Cortex of kidney (tissue), 1 donor: ENCODE data around the gene TRPV5.
"Not testable (repeated sequence)": the region's sequence is repeated elsewhere in the genome, so short reads cannot be mapped to it uniquely, and the experiment has no call there.

Experiments
- DNase-seq: peaks from one replicate; lab custom pipeline; 2025; lab: John Stamatoyannopoulos, UW

The TRPV5 gene

DNA sequence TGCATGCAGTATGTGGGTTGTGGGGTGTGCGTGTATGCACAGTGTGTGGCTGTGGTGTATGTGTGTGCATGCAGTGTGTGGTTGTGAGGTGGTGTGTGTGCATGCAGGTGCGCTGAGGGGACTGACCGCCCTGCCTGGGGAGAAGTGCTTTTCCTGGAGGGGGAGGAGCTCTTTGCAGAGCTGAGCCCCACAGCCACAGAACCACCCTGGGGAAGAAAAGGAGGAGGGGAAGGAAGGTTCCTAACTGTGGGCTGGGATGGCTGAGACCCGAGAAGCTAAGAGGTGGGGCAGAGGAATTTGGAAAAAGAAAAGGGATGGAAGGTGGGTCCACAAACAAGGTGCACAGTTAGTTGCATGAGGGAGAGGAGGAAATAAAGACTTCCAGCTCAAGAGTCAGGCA is at the start of gene TRPV5:
Gene TRPV5 (minus strand): TSS at position 123 of the 400 bp plus-strand sequence. CDS start 287 bp downstream, outside the sequence.
- DNase-seq, result no peak

DNA sequence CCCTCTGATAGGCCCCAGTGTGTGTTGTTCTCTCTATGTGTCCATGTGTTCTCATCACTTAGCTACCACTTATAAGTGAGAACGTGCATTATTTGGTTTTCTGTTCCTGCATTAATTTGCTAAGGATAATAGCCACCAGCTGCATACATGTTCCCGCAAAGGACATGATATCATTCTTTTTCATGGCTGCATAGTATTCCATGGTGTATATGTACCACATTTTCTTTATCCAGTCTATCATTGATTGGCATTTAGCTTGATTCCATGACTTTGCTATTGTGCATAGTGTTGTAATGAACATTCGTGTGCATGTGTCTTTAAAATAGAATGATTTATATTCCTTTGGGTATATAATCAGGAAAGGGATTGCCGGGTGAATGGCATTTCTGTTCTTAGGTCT is 44.9 kb upstream of the TRPV5 start:
- not testable (repeated sequence) for DNase-seq

DNA sequence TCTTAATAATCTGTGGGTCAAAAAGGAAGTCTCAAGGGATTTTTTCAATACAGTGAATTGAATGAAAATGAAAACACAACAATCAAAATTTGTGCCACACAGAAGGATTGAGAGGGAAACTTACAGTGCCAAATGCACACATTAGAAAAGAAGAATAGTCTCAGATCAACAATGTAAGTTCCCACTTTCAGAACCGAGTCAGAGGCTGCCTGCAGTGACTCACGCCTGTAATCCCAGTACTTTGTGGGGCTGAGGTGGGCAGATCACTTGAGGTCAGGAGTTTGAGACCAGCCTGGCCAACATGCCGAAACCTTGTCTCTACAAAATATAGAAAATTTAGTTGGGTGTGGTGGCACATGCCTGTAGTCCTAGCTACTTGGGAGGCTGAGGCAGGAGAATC is 41.1 kb upstream of the TRPV5 start:
- DNase-seq, result no peak

DNA sequence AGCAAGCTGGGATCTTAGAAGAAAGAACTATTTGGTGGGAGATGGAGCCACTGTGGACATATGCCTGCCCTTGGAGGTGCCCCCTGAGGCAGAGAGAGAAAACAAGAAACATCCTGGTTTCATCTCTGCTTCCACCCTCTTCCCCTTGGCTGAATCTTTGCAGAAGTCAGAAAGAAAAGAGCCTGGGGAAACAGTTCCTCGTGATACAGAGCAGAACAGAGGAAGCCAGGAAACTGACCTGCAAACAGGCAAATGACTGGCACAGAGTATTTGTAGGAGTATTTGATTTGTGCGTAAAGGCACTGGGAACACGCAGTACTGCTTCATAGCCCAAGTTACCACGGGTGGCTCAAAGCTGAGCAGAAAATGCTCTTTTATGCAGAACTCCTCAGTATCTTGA is 35.6 kb upstream of the TRPV5 start:
- no peak for DNase-seq

DNA sequence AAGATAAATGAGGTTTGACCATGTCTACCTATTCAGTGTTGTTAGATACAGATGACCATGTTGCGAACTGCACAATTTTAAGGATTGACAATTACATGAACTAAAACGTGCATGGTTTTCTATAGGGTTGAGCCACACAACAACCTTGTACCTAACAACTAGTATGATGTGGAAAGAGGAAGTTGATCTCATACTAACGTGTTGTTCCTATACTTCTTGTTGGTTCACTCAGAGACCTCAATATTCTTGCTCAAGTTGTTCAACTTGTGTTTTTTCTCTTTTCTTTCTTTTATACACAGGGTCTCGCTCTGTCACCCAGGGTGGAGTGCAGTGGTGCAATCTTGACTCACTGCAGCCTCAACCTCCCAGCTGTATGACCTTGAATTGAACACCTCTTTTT is 34.7 kb upstream of the TRPV5 start:
- DNase-seq, result no peak

DNA sequence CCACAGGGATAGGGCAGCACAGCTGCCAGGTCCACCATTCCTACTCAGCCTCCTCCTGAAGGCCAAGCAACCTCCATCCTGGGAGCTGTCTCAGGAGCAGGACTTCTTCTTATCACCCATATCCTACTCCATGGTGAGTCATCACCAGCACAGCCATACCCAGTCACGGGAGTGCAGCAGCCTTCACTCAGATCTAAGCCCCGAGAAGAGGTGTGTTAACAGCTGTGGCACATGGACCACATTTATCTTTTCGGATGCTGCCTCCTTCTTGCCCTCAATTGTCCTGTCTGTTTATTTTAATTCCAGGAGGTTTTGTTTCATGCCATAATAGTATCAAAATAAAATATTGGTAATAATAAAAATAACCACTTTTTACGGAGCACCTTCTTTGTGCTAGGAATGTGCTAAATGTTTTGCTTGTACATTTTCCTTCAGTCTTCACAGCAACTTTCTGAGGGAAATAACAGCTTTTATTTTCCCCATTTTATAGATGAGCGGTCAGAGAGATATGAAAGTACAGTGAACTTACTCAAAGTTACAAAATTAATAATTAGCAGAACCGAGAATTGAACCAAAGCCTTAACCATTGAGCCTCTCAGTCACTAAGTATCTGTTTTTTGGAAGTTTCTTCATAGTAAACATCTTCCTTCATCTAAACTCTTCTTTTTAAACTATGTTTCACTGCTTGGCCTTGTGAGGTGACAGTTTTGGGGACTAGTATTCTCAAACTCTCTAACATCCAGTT is 31.1 kb upstream of the TRPV5 start:
- no peak for DNase-seq

DNA sequence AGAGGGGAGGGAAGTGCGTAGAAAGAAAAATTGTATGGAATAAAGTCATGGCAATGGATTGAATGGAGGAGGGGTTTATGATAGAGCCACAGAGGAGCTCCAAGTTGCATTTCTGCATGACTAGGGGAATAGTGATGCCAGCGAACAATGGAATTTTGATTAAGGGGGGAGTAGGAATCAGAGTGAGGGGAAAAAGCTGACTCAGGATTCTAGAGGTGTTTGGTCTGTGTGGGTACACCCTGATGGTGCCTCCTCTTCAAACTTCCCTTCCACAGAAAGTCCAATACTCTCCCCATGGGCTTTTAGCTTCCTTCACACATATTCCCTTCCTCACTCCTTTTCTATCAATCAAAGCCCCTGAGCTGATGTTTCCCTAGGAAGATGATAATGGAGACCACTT is 30.4 kb upstream of the TRPV5 start:
- DNase-seq, result no peak

DNA sequence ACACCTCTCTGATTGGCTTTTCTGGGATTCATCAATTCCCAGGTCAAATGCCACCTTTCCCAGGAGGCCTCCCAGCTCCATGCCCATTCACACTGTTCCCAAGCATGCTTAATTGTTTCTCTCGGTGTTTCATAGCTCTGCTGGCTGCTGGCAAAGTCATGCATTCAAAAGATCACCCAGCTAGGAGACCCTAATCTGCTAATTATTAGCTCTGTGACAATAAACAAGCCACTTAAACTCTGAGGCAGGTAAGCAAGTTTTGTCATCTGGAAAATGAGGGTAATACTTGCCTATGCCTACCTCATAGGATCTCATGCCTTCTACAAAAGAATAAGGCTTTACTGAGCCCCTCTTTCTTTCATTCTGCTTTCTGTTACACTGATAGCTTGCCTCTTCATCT is 29.4 kb upstream of the TRPV5 start:
- DNase-seq, result no peak

DNA sequence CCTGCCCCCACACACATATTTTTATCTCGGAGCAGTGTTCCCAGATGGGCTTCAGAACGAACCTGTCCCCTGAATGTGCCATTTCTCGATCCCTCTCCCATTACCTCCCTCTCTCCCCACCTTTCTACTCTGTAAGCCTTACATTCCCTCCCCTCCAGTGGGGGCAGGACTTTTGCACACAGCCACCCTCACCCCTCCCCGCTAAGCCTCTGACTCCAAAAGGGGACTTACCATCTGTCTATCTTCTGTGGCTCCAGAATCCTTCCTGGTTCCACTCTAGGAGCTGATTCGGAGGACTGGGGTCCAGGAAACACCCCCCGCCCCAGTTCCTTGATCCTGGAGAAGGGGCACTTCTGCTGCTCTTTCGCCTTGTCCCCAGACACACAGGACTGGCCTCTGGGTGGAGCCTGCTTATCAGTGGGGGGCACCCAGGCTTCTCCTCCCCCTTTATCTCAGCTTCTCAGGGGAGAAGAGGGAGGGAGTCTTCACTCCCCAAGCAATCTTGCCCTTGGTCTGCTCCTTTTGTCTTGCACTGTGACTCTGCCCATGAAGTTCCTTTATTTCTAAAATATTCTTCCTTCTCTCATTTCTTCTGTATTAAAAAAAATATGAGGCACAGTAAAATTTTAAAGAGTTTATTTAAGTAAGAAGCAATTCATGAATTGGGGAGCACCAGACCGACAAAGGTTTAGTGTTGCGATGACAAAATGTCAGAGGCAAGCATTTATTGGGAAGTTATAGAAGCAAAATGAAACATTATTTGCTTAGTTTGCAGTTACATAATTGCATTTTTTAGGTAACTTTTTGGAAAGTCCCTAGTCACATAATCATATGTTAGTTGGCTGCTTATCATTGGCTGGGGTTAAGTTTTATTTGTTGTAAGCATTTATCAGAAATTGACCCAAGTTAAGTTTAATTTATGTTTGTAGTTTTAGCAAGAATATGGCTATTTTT is 28.7 kb upstream of the TRPV5 start, which contains the start of gene KEL:
Gene KEL (minus strand): TSS at position 391 of the 954 bp plus-strand sequence. CDS start 157 bp downstream, at position 234.
- DNase-seq, result no peak

DNA sequence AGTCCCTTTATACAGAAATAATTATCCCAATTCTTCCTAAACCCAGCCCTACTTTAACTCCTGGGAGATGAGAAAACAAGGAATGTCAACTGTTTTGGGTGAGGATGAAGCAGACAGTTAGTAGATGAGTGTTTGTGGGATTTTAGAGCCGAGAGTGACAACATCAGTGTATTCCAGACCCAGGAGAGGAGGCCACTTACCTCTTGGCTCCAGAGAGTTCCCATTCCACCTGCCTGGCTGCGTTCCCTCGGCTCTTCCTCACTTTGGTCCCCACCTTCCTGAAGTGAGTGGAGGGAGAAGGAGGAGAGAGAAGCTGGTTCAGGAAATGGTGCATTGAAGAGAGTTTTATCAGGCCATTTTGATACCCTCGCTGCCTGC is 28.0 kb upstream of the TRPV5 start:
- DNase-seq, result no peak

DNA sequence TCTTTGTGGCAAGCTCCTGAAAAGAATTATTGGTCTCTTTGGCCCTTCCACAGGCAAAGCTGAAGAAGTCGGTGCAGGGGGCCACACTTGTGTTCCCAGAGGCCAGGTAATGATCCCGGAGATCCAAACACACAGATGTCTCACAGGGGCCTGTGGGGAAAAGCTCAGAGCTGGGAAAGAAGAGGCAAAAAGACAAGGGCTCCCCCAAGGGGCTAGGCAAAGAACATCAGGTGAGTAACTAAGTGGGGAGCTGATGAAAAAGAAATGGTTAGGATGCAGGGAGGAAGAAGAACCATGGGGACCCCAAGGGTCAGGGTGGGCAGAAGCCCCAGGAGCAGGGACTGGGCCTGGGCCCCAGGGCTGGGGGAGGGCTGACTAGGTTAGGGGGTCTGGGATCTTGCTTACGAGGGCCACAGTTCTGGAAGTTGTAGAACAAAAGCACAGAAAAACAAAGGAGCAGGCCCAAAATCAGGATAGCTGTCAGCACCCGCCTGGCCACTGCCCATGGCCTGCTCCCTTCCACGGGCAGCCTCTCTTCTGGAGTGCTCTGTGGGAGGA is 27.5 kb upstream of the TRPV5 start:
- DNase-seq, result no peak

DNA sequence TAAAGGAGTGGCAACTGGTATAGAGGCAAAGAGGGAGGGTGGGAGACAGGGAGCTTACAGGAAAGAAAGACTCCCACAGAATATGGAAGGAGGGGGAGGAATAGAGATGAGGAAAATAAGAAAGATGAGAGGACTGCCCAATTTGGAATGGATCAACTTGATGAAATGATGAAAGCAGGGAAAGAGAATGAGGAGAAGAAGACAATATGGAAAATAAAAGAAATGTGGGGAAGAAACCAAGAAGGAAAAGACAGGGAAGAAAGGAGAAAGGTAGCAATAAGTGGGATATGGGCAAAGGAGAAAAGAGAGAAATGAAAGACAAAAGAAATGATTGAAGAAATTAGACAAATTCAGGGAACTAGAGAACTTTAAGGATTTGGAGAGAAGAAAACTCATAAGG is 25.7 kb upstream of the TRPV5 start:
- no peak for DNase-seq

DNA sequence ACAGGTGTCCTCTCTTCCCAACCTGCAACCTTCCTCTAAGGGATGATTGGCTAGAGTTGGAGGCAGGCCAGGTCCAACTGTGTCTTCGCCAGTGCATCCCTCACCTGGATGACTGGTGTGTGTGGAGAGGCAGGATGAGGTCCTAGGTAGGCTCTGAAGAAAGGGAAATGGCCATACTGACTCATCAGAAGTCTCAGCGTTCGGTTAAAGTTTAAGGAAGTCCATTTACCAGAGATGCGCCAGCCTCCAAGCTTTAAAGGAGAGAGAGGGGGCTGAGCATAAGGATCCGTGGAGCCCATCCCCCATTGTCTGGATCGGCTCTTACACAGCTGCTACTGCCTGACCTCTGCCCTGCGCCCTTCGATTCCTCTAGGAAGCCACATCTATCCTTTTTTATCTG is 24.2 kb upstream of the TRPV5 start:
- DNase-seq, result no peak

DNA sequence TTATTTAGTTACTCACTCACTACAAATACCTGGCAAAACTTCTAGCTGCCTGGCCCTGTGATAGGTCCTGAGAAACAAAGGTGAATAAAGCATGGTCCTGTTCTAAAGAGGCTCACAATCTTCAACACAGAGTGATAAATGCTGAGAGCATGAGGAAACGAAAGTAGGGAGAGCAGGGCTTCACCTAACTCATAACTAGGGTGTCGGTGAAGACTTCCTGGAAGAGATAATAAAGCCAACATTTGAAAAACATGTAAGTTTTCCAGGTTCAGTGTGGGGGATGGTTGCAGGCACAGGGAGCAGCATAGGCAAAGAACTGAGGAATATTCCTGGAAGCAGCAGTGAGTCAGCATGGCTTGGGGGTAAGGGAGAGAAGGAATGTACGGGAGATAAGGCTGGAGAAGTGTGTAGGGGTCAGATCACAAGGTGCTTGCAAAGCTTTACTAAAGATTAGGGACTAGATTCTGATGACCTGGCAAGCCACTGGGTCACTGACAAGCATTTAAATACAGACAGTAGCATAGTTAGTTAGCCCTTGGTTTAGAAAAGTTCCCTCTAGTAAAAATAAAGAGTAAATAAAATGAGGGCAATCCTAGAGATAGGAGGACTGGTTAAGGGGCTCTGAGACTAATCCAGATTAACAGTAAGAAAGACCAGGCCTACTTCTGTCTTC is 23.5 kb upstream of the TRPV5 start:
- no peak for DNase-seq

DNA sequence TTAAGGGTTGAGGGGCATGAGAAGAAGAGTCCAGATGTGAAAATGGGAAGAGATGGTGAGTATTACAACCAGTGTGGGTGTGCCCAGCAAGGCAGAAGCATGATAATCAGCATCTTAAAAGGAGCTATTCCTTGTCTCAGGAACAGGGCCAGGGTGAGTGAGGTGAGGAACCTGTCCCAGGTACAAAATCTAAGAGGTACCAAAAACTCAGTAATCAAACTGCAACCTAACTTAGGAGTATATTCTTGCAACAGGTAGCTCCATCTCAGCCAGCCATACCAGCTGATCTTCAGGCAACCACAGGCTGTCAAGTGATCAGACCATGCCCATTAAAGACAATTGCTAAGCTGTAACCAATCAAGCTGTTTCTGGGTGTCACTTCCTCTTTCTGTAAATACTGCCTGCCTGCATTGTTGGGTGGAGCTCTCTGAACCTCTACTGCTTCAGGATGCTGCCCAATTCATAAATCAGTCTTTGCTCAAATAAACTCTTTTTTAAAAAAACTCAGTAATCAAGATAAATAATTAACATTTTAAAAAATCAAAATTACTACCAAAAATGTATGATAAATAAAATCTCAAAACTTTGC is 21.2 kb upstream of the TRPV5 start:
- DNase-seq, result no peak

DNA sequence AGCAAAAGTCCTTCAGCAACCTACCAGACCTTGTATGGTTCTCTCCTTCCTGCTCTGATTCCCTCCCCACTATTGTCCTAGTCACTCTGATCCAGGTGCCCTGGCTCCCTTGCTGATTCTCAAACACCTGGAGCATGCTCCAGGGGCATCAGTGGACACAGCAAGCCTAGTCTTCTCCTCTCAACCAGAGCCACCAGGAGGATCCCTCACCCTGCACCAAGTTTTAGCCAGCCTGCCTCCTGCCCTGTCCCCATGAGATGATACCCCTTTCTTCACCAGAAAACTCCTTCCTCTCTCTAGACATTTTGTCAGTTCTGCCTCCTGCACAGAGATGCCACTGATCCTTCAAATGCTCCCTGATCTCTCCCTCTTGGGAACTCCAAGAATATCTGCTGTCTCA is 16.7 kb upstream of the TRPV5 start:
- DNase-seq, result no peak

DNA sequence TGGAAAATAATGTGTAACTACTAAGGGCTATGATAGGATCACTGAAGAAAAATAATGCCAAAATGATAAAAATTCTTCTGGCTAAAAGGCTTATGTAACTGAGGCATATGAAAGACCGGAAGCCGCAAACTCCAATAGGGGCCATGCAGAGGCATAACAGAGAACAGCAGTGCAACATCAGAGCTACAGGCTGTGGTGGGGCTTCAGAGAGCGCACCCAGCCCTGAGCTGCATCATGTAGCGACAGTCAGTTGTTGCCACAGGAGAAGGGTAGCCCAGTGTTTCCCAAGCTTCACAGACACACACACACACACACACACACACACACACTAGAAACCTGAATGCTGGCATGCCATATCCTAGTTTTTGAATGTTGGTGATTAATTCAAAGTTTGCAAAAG is 15.1 kb upstream of the TRPV5 start:
- DNase-seq, result no peak

DNA sequence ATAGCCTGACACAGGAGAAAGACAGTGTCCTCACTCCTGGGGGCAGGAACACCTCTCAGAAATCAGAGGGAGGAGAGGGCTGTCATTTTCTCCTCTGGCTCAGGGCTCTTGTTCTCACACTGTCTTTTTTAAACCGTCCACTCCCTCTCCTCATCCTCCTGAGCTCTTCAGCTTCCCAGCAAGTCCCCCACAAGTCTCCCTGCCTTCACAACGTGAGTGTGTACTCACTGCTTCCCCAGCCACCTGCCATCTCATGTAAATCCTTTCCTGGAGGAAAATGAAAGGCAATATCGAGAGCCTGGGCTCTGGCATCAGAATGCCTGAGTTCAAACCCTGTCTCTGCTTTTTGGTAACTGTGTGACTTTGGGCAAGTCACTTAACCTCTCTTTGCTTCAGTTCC is 11.5 kb upstream of the TRPV5 start:
- no peak for DNase-seq

DNA sequence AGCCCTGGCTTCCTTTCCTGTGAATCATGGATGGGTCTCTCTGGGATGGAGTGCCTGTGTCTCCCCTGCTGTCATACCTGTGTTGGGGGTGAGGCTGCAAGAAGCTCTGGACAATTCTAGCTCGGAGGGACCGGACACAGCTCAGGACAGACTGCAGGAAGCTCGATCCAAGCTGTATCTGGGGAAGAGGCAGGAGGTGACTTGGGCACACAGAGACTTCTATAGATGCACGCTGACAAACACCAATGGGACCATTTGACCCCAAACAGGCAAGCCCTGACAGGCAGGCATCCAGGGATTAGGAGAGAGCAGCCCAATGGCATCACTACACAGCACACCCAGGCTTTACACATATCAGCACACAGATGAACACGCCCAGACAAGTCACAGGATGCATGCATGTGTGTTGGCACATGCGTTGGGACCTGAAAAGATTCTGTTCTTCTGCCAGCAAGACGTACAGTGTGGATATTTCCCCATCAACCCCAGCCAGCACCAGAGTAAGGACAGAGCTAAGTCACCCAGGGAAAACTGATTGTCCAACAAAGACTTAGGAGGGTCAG is 10.2 kb upstream of the TRPV5 start:
- DNase-seq, result no peak

DNA sequence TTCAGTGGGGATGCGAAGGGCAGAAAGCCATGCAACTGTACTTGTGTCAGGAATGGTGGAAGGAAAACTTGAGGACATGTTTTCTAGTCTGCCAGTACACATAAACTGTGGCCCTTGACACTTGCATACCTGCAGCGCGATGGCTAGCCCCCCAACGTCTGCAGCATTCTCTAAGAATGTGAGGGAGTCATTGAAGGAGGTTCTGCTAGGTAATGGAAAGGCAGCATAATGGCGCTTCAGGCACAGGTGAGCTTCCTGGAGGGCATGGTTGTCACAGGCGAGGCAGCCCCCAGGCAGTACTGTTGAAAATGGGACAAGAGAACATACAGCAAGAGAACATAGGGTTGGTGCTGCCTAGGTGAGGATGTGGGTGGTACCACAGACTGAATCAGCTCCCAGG is 9.2 kb upstream of the TRPV5 start:
- no peak for DNase-seq

DNA sequence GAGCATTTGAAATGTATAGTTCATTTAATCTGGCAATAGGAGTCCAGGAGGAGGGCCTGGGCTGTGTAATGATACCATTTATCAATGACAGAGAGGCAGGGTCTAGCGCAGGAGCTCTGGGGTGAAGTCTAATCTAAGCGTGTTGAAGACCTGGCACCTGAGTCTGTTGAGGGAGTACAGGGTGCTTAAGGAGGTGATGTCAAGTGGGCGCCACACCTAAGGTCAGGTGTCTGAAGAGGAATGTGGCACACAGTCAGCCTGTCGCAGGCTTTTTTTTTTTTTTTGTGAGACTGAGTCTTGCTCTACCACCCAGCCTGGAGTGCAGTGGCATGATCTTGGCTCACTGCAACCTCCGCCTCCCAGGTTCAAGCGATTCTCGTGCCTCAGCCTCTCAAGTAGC is 8.0 kb upstream of the TRPV5 start:
- no peak for DNase-seq
